WTC11 (cell line): Measurements from ENCODE around the gene METTL22. TPM values are rescaled to one million over a fixed set of nuclear protein-coding genes. Genes with fewer than 3 reads are reported as not detected.

Source experiments
- ATAC-seq: fragments of 200-7000 bp; cut with Tn5 transposase; 2 replicates; pipeline ENCODE4 v1.10.0; 2021; ENCODE audit warnings: mild to moderate bottlenecking, moderate library complexity
- CTCF ChIA-PET: fragments of 300-600 bp; sonication (Branson Sonifier 250); formaldehyde crosslinking; loops from one replicate; lab custom pipeline; 2021; ENCODE audit warnings: antibody characterized with exemption; lab: Charles Lee
- POLR2A ChIA-PET: fragments of 350-600 bp; sonication (Branson Sonifier 250); formaldehyde crosslinking; loops from one replicate; lab custom pipeline; 2021; ENCODE audit warnings: antibody characterized with exemption; lab: Charles Lee
- DNase-seq: peaks from one replicate; pipeline ENCODE4 v3.0.0; 2021; ENCODE audit warnings: low spot score
- H3K27ac Mint-ChIP-seq: 2 replicates; pipeline ENCODE4 v1.8.0; 2021; ENCODE audit warnings: mixed read lengths
- H3K27me3 Mint-ChIP-seq: 2 replicates; pipeline ENCODE4 v1.8.0; 2021; ENCODE audit warnings: low read depth, mild to moderate bottlenecking, moderate library complexity, mixed read lengths
- H3K36me3 Mint-ChIP-seq: 2 replicates; pipeline ENCODE4 v1.8.0; 2021; ENCODE audit warnings: mixed read lengths
- H3K4me1 Mint-ChIP-seq: 2 replicates; pipeline ENCODE4 v1.8.0; 2022; ENCODE audit warnings: mixed read lengths
- H3K4me3 Mint-ChIP-seq: 2 replicates; pipeline ENCODE4 v1.8.0; 2021; ENCODE audit warnings: mild to moderate bottlenecking, moderate library complexity, mixed read lengths
- H3K9me3 Mint-ChIP-seq: 2 replicates; pipeline ENCODE4 v1.8.0; 2021; ENCODE audit warnings: mixed read lengths
- AFF4 ChIP-seq: sonication (generic); formaldehyde crosslinking; IDR thresholded peaks from 2 replicates; pipeline ENCODE4 v1.8.1; 2023; ENCODE audit warnings: mild to moderate bottlenecking, missing genetic modification reagents, borderline replicate concordance
- EMX1 ChIP-seq: fragments of 250-450 bp; sonication (Bioruptor Pico); IDR thresholded peaks from 2 replicates; pipeline ENCODE4 v1.8.0; 2021; ENCODE audit warnings: mild to moderate bottlenecking
- FOXJ3 ChIP-seq: sonication (generic); formaldehyde crosslinking; IDR thresholded peaks from 2 replicates; pipeline ENCODE4 v1.9.0; 2021; ENCODE audit warnings: missing genetic modification reagents, mild to moderate bottlenecking, borderline replicate concordance
- GABPB1 ChIP-seq: sonication (generic); formaldehyde crosslinking; IDR thresholded peaks from 2 replicates; pipeline ENCODE4 v1.8.1; 2023; ENCODE audit warnings: mild to moderate bottlenecking, missing genetic modification reagents
- KAT7 ChIP-seq: sonication (generic); formaldehyde crosslinking; IDR thresholded peaks from 2 replicates; pipeline ENCODE4 v1.8.1; 2023; ENCODE audit warnings: missing genetic modification reagents, mild to moderate bottlenecking, borderline replicate concordance
- NFYB ChIP-seq: sonication (generic); formaldehyde crosslinking; conservative IDR thresholded peaks from 2 replicates; pipeline ENCODE4 v1.8.0; 2022; ENCODE audit warnings: low read depth, missing genetic modification reagents
- TEAD4 ChIP-seq: sonication (generic); formaldehyde crosslinking; IDR thresholded peaks from 2 replicates; pipeline ENCODE4 v1.8.0; 2022; ENCODE audit warnings: mild to moderate bottlenecking, missing genetic modification reagents
- TP53 ChIP-seq: sonication (generic); formaldehyde crosslinking; IDR thresholded peaks from 2 replicates; pipeline ENCODE4 v1.8.1; 2023; ENCODE audit warnings: mild to moderate bottlenecking, missing genetic modification reagents
- ZBTB21 ChIP-seq: sonication (generic); formaldehyde crosslinking; IDR thresholded peaks from 2 replicates; pipeline ENCODE4 v1.8.1; 2023; ENCODE audit warnings: mild to moderate bottlenecking, missing genetic modification reagents, borderline replicate concordance
- ZNF219 ChIP-seq: sonication (generic); formaldehyde crosslinking; IDR thresholded peaks from 2 replicates; pipeline ENCODE4 v1.8.0; 2023; ENCODE audit warnings: missing genetic modification reagents, mild to moderate bottlenecking, borderline replicate concordance
- ZNF263 ChIP-seq: sonication (generic); formaldehyde crosslinking; IDR thresholded peaks from 2 replicates; pipeline ENCODE4 v1.8.1; 2022; ENCODE audit warnings: low read depth, mild to moderate bottlenecking, moderate library complexity, missing genetic modification reagents
- ZNF317 ChIP-seq: sonication (generic); formaldehyde crosslinking; IDR thresholded peaks from 2 replicates; pipeline ENCODE4 v1.8.1; 2023; ENCODE audit warnings: low read depth, mild to moderate bottlenecking, moderate library complexity, missing genetic modification reagents, borderline replicate concordance
- ZNF396 ChIP-seq: fragments of 250-450 bp; sonication (Bioruptor Pico); IDR thresholded peaks from 2 replicates; pipeline ENCODE4 v1.8.0; 2021; ENCODE audit warnings: mild to moderate bottlenecking, moderate library complexity, borderline replicate concordance
- total RNA-seq: library from RNA; stranded (reverse); gene quantifications from 3 replicates; pipeline ENCODE4 v1.2.3, GENCODE V29; 2021
- TF ChIP-seq, protein P1 (sequence below): fragments of 250-450 bp; sonication (Bioruptor Pico); IDR thresholded peaks from 2 replicates; pipeline ENCODE4 v1.9.0; 2021; ENCODE audit warnings: mild to moderate bottlenecking
- TF ChIP-seq, protein P2 (sequence below): fragments of 250-450 bp; sonication (Bioruptor Pico); IDR thresholded peaks from 2 replicates; pipeline ENCODE4 v1.9.0; 2021; ENCODE audit warnings: mild to moderate bottlenecking, borderline replicate concordance
- TF ChIP-seq, protein P3 (sequence below): sonication (generic); formaldehyde crosslinking; conservative IDR thresholded peaks from 2 replicates; pipeline ENCODE4 v1.8.1; 2023; ENCODE audit warnings: mild to moderate bottlenecking, low read depth, missing genetic modification reagents, moderate library complexity
- TF ChIP-seq, protein P4 (sequence below): sonication (generic); formaldehyde crosslinking; IDR thresholded peaks from 2 replicates; pipeline ENCODE4 v1.8.1; 2022; ENCODE audit warnings: missing genetic modification reagents, borderline replicate concordance
- TF ChIP-seq, protein P5 (sequence below): sonication (generic); formaldehyde crosslinking; IDR thresholded peaks from 2 replicates; pipeline ENCODE4 v1.8.0; 2022; ENCODE audit warnings: mild to moderate bottlenecking, missing genetic modification reagents

The METTL22 gene
- total RNA-seq, 1 experiment from 2014 or later, result 82.0 TPM

GRCh38 chr16:8631818-8632465 lies 10.4 kb downstream of the METTL22 start (continued):
- no peak for TF ChIP-seq TP53 (CRISPR knock-in tag)
- TF ChIP-seq, protein P1, sequence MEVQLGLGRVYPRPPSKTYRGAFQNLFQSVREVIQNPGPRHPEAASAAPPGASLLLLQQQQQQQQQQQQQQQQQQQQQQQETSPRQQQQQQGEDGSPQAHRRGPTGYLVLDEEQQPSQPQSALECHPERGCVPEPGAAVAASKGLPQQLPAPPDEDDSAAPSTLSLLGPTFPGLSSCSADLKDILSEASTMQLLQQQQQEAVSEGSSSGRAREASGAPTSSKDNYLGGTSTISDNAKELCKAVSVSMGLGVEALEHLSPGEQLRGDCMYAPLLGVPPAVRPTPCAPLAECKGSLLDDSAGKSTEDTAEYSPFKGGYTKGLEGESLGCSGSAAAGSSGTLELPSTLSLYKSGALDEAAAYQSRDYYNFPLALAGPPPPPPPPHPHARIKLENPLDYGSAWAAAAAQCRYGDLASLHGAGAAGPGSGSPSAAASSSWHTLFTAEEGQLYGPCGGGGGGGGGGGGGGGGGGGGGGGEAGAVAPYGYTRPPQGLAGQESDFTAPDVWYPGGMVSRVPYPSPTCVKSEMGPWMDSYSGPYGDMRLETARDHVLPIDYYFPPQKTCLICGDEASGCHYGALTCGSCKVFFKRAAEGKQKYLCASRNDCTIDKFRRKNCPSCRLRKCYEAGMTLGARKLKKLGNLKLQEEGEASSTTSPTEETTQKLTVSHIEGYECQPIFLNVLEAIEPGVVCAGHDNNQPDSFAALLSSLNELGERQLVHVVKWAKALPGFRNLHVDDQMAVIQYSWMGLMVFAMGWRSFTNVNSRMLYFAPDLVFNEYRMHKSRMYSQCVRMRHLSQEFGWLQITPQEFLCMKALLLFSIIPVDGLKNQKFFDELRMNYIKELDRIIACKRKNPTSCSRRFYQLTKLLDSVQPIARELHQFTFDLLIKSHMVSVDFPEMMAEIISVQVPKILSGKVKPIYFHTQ (CRISPR knock-in tag), result no peak
- TF ChIP-seq FOXJ3 (CRISPR knock-in tag), result no peak
- no peak for TF ChIP-seq NFYB (CRISPR knock-in tag)
- no peak for TF ChIP-seq GABPB1 (CRISPR knock-in tag)
- TF ChIP-seq ZBTB21 (CRISPR knock-in tag), result no peak
- TF ChIP-seq ZNF263 (CRISPR knock-in tag), result no peak
- TF ChIP-seq, all 79 proteins: peak for 0

DNA sequence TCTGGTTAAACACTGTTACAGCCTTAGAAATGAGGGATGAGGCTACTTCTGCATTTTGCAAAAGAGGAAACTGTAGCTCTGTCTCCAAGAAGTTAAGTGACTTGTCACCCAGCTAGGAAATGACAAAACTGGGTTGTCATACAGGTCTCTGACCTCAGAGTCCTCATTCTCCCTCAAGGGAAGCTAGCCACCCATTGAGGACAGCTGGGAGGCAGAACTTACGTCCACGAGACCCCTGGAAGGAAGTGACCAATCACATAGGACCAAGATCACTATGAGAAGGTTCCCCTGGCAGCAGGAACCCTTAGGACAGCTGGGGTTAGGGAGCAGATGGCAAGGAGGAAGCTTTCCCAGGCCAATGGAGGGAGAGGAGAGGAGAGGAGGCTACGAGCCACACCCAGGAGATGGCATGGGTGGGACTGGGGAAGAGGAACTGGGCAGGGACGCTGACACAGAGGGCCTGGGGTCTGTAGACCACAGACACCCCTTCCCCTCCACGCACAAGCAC lies 11.2 kb downstream of the METTL22 start:
- Mint-ChIP-seq H3K27me3 (no peaks in the 10 kb centered on the region), H3K27ac (no peak overlapping the region), H3K36me3 (peaks cover 70% of the 10 kb centered on the region), H3K4me1 (no peaks in the 10 kb centered on the region), H3K4me3 (no peak overlapping the region), H3K9me3 (no peaks in the 10 kb centered on the region)
- CTCF ChIA-PET, result no interaction called here
- DNase-seq (no peak), ATAC-seq (no peak)
- POLR2A ChIA-PET, result no interaction called here
- TF ChIP-seq TEAD4 (CRISPR knock-in tag), result no peak
- TF ChIP-seq FOXJ3 (CRISPR knock-in tag), result no peak
- TF ChIP-seq, protein P2, sequence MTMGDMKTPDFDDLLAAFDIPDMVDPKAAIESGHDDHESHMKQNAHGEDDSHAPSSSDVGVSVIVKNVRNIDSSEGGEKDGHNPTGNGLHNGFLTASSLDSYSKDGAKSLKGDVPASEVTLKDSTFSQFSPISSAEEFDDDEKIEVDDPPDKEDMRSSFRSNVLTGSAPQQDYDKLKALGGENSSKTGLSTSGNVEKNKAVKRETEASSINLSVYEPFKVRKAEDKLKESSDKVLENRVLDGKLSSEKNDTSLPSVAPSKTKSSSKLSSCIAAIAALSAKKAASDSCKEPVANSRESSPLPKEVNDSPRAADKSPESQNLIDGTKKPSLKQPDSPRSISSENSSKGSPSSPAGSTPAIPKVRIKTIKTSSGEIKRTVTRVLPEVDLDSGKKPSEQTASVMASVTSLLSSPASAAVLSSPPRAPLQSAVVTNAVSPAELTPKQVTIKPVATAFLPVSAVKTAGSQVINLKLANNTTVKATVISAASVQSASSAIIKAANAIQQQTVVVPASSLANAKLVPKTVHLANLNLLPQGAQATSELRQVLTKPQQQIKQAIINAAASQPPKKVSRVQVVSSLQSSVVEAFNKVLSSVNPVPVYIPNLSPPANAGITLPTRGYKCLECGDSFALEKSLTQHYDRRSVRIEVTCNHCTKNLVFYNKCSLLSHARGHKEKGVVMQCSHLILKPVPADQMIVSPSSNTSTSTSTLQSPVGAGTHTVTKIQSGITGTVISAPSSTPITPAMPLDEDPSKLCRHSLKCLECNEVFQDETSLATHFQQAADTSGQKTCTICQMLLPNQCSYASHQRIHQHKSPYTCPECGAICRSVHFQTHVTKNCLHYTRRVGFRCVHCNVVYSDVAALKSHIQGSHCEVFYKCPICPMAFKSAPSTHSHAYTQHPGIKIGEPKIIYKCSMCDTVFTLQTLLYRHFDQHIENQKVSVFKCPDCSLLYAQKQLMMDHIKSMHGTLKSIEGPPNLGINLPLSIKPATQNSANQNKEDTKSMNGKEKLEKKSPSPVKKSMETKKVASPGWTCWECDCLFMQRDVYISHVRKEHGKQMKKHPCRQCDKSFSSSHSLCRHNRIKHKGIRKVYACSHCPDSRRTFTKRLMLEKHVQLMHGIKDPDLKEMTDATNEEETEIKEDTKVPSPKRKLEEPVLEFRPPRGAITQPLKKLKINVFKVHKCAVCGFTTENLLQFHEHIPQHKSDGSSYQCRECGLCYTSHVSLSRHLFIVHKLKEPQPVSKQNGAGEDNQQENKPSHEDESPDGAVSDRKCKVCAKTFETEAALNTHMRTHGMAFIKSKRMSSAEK (CRISPR knock-in tag), result no peak
- TF ChIP-seq ZNF219 (CRISPR knock-in tag), result no peak
- TF ChIP-seq AFF4 (CRISPR knock-in tag), result no peak
- TF ChIP-seq KAT7 (CRISPR knock-in tag), result no peak
- TF ChIP-seq, protein P3, sequence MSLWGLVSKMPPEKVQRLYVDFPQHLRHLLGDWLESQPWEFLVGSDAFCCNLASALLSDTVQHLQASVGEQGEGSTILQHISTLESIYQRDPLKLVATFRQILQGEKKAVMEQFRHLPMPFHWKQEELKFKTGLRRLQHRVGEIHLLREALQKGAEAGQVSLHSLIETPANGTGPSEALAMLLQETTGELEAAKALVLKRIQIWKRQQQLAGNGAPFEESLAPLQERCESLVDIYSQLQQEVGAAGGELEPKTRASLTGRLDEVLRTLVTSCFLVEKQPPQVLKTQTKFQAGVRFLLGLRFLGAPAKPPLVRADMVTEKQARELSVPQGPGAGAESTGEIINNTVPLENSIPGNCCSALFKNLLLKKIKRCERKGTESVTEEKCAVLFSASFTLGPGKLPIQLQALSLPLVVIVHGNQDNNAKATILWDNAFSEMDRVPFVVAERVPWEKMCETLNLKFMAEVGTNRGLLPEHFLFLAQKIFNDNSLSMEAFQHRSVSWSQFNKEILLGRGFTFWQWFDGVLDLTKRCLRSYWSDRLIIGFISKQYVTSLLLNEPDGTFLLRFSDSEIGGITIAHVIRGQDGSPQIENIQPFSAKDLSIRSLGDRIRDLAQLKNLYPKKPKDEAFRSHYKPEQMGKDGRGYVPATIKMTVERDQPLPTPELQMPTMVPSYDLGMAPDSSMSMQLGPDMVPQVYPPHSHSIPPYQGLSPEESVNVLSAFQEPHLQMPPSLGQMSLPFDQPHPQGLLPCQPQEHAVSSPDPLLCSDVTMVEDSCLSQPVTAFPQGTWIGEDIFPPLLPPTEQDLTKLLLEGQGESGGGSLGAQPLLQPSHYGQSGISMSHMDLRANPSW (CRISPR knock-in tag), result no peak
- no peak for TF ChIP-seq ZNF396 (CRISPR knock-in tag)
- TF ChIP-seq, protein P4, sequence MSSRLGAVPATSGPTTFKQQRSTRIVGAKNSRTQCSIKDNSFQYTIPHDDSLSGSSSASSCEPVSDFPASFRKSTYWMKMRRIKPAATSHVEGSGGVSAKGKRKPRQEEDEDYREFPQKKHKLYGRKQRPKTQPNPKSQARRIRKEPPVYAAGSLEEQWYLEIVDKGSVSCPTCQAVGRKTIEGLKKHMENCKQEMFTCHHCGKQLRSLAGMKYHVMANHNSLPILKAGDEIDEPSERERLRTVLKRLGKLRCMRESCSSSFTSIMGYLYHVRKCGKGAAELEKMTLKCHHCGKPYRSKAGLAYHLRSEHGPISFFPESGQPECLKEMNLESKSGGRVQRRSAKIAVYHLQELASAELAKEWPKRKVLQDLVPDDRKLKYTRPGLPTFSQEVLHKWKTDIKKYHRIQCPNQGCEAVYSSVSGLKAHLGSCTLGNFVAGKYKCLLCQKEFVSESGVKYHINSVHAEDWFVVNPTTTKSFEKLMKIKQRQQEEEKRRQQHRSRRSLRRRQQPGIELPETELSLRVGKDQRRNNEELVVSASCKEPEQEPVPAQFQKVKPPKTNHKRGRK (CRISPR knock-in tag), result no peak
- no peak for TF ChIP-seq ZNF317 (CRISPR knock-in tag)
- TF ChIP-seq EMX1 (CRISPR knock-in tag), result no peak
- TF ChIP-seq, protein P5, sequence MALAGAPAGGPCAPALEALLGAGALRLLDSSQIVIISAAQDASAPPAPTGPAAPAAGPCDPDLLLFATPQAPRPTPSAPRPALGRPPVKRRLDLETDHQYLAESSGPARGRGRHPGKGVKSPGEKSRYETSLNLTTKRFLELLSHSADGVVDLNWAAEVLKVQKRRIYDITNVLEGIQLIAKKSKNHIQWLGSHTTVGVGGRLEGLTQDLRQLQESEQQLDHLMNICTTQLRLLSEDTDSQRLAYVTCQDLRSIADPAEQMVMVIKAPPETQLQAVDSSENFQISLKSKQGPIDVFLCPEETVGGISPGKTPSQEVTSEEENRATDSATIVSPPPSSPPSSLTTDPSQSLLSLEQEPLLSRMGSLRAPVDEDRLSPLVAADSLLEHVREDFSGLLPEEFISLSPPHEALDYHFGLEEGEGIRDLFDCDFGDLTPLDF (CRISPR knock-in tag), result no peak
